HEK293T (cell line): ENCODE measurements around the gene CCDC83.

Source experiments
- ELF4 ChIP-seq: fragments of 450-650 bp; IDR thresholded peaks from 2 replicates; pipeline ENCODE4 v1.6.1; 2017; ENCODE audit warnings: antibody characterized with exemption
- FOXK2 ChIP-seq: fragments of 450-650 bp; IDR thresholded peaks from 2 replicates; pipeline ENCODE4 v1.6.1; 2016; ENCODE audit warnings: mild to moderate bottlenecking

GRCh38 chr11:85961930-85962363, 106.8 kb downstream of the CCDC83 start:
- TF ChIP-seq ELF4 = no peak
- no peak for TF ChIP-seq FOXK2
